ENCODE results near the gene GABARAPL1. TPM values are rescaled to one million over a fixed set of nuclear protein-coding genes. Genes with fewer than 3 reads are reported as not detected.
A peak's percentile ranks its signal among the peaks of the same experiment; 100 is the strongest.

GABARAPL1 gene
- total RNA-seq, 1 donor from 2014 or later, result 114 TPM

- intact Hi-C loops (cut with DNase I), result no loop called here
- Histone ChIP-seq H3K4me3 (no peak overlapping the region), H3K27me3 (no peaks in the 10 kb centered on the region), H3K4me1 (no peaks in the 10 kb centered on the region), H3K36me3 (no peaks in the 10 kb centered on the region), H3K27ac (no peak overlapping the region), H3K9me3 (no peaks in the 10 kb centered on the region)
- ATAC-seq (no peak), DNase-seq (no peak)
- TF ChIP-seq, protein P1, sequence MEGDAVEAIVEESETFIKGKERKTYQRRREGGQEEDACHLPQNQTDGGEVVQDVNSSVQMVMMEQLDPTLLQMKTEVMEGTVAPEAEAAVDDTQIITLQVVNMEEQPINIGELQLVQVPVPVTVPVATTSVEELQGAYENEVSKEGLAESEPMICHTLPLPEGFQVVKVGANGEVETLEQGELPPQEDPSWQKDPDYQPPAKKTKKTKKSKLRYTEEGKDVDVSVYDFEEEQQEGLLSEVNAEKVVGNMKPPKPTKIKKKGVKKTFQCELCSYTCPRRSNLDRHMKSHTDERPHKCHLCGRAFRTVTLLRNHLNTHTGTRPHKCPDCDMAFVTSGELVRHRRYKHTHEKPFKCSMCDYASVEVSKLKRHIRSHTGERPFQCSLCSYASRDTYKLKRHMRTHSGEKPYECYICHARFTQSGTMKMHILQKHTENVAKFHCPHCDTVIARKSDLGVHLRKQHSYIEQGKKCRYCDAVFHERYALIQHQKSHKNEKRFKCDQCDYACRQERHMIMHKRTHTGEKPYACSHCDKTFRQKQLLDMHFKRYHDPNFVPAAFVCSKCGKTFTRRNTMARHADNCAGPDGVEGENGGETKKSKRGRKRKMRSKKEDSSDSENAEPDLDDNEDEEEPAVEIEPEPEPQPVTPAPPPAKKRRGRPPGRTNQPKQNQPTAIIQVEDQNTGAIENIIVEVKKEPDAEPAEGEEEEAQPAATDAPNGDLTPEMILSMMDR (IDR thresholded peaks at IDR 0.05), result no peak
Measured at GRCh38 chr12:10205220-10205807, 7.4 kb upstream of the GABARAPL1 start.

DNA sequence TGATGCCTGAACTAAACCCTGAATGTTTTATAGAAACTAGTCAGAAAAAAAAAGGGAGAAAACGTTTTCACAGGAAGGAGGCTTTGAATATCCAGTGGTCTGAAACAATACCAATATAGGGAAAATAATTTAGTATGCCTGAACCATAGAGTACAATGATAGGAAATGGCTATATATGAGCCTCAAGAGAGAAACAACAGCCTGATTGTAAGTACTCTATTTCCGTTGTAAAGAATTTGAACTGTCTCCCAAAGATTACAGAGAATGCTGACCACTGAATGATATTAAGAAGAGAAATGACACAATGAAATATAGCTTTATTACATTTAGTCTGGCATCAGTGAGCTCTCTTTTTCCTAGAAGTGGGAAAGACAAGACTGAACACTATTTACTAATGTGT is 5.5 kb upstream of the GABARAPL1 start:
- Histone ChIP-seq H3K4me3 (no peak overlapping the region), H3K9me3 (no peaks in the 10 kb centered on the region)
- intact Hi-C loops (cut with DNase I), result no loop called here

DNA sequence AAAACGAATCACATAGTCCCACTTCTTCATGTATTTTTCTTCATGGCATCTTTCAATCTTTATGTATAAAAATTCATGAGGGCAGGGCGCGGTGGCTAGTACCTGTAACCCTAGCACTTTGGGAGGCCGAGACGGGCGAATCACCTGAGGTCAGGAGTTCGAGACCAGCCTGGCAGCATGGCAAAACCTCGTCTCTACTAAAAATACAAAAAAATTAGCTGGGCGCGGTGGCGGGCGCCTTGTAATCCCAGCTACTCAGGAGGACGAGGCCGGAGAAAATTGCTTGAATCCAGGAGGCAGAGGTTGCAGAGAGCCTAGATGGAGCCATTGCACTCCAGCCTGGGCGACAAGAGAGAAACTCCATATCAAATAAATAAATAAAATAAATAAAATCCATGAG is 2.5 kb upstream of the GABARAPL1 start:
- intact Hi-C loops (cut with DNase I), result no loop called here
- H3K4me1 ChIP-seq, result peaks cover 10% of the 10 kb centered on the region
- no peak overlapping the region for H3K27ac ChIP-seq
- DNase-seq (no peak), ATAC-seq (no peak)
- H3K9me3 ChIP-seq, result no peaks in the 10 kb centered on the region
- TF ChIP-seq, protein P1 (IDR thresholded peaks at IDR 0.05), result no peak
- H3K36me3 ChIP-seq, result no peaks in the 10 kb centered on the region
- H3K4me3 ChIP-seq, result no peak overlapping the region
- no peaks in the 10 kb centered on the region for H3K27me3 ChIP-seq

More for the DNA sequence above, 5.5 kb upstream of the GABARAPL1 start:
- Histone ChIP-seq H3K36me3 (no peaks in the 10 kb centered on the region), H3K4me1 (no peaks in the 10 kb centered on the region), H3K27ac (no peak overlapping the region), H3K27me3 (no peaks in the 10 kb centered on the region)
- DNase-seq, result no peak
- TF ChIP-seq, protein P1 (IDR thresholded peaks at IDR 0.05), result no peak
- ATAC-seq, result no peak

DNA sequence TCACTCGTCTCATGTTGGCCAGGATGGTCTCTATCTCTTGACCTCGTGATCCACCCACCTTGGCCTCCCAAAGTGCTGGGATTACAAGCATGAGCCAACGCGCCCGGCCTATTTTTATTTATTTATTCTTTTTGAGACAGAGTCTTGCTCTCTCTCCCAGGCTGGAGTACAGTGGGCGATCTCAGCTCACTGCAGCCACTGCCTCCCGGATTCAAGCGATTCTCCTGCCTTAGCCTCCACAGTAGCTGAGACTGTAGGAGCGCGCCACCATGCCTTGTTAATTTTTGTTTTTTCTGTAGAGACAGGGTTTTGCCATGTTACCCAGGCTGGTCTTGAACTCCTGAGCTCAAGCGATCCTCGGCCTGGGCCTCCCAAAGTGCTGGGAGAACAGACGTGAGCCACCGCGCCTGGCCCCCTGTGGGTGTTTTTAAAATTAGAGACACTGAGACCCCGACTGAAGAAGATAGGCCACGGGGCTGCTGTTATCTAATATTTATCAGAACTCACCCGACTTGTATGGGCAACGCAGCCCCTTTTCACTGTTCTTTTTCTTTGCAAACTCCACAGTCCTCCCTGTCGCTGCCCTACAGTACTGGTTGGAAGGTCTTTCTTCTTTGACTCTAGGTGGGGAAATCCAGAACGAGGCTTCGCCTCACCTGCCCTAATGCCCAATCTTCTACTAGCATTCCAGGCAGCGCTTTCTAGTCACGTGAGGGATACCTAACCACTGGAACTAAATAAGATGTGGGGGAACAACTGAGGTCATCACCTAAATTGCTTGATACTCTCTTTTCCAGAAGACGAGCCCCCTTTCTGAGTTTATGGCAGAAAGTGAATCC is 1.4 kb upstream of the GABARAPL1 start:
- TF ChIP-seq, protein P1 (IDR thresholded peaks at IDR 0.05), result no peak
- Histone ChIP-seq H3K4me3 (no peak overlapping the region), H3K27me3 (no peaks in the 10 kb centered on the region), H3K4me1 (peaks cover 18% of the 10 kb centered on the region), H3K9me3 (no peaks in the 10 kb centered on the region), H3K36me3 (no peaks in the 10 kb centered on the region), H3K27ac (peak overlapping the region; percentile 98)
- intact Hi-C loops (cut with DNase I), result no loop called here
- no peak for DNase-seq
- no peak for ATAC-seq

DNA sequence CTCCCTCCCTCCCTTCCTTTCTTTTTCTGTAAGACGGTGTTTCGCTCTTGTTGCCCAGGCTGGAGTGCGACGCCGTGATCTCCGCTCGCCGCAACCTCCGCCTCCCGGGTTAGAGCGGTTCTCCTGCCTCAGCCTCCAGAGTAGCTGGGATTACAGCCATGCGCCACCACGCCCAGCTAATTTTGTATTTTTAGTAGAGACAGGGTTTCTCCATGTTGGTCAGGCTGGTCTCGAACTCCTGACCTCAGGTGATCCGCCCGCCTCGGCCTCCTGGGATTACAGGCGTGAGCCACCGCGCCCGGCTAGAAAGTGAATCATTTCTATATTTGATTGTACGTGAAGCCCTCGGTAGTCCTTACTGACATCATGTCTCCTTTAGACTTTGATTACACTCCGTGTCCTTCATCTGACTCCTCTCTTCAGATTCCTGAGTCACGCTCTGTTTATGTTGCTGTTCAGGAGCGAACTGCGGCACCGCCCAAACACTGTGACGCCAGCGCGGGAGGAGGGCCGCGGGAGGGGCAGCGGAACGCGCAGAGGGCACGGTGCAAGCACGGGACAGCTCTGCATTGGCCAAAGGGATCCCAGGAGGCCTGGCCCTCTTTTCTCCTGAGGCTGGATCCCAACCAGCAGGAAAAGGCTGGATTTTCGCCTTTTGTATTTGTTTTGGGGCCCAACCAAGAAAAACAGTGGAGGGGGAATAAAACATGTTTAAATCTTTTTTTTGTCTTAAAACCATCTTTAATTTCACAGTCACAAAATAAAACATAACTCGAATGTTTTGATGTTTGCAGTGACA is 538 bp upstream of the GABARAPL1 start:
- Histone ChIP-seq H3K36me3 (peaks cover under 1% of the 10 kb centered on the region), H3K9me3 (no peaks in the 10 kb centered on the region), H3K27ac (peak overlapping the region; percentile 98), H3K4me3 (peak overlapping the region; percentile 70), H3K27me3 (no peaks in the 10 kb centered on the region), H3K4me1 (peaks cover 18% of the 10 kb centered on the region)
- DNase-seq (peak; percentile 99), ATAC-seq (peak; percentile 94)
- intact Hi-C loops (cut with DNase I), result no loop called here
- TF ChIP-seq, protein P1 (IDR thresholded peaks at IDR 0.05), result no peak
